Stomach (tissue), 9 donors: ENCODE data around the gene EPS8L1. TPM values are rescaled to one million over a fixed set of nuclear protein-coding genes. Genes with fewer than 3 reads are reported as not detected.
A peak's percentile ranks its signal among the peaks of the same experiment; 100 is the strongest.

ENCODE experiments used
- DNase-seq, 2 donors: peaks; one replicate each; pipeline versions ENCODE4 v3.0.0 to v3.0.0-alpha.2; 2013 to 2019
- H3K27ac ChIP-seq, 5 donors: fragments of 200-600 bp in 4 of 5; sonication (generic) in 4 of 5; one replicate each; pipeline ENCODE4 v1.5.1; 2013 to 2019; ENCODE audit warnings: mild to moderate bottlenecking in 1 of 5, moderate library complexity in 1 of 5
- H3K27me3 ChIP-seq, 3 donors: fragments of 200-600 bp; sonication (generic); one replicate each; pipeline ENCODE4 v1.5.1; 2017 to 2019; ENCODE audit warnings: mixed run types in 1 of 3
- H3K36me3 ChIP-seq, 4 donors: fragments of 200-600 bp; sonication (generic); 1 replicate in 3 of 4; 2 replicates in 1 of 4; pipeline ENCODE4 v1.5.1; 2016 to 2019
- H3K4me1 ChIP-seq, 4 donors: fragments of 200-600 bp; sonication (generic); one replicate each; pipeline ENCODE4 v1.5.1; 2016 to 2019
- H3K4me3 ChIP-seq, 4 donors: fragments of 200-600 bp; sonication (generic) in 3 of 4; one replicate each; pipeline ENCODE4 v1.5.1; 2016 to 2019; ENCODE audit warnings: mild to moderate bottlenecking in 1 of 4
- H3K9me3 ChIP-seq, 4 donors: fragments of 200-600 bp; sonication (generic); one replicate each; pipeline ENCODE4 v1.5.1; 2016 to 2019
- EP300 ChIP-seq: sonication (generic); formaldehyde crosslinking; IDR thresholded peaks from one replicate; pipeline ENCODE4 v1.6.1; 2017; ENCODE audit warnings: antibody characterized with exemption
- POLR2A ChIP-seq, 4 donors: fragments of 450-650 bp; IDR thresholded peaks; one replicate each; pipeline ENCODE4 v1.6.1; 2016; ENCODE audit warnings: antibody characterized with exemption in 4 of 4, control low read depth in 2 of 4, mild to moderate bottlenecking in 1 of 4, moderate library complexity in 1 of 4
- POLR2AphosphoS5 ChIP-seq, 3 donors: sonication (generic); formaldehyde crosslinking; IDR thresholded peaks; one replicate each; pipeline ENCODE4 v1.6.1; 2016; ENCODE audit warnings: antibody characterized with exemption in 3 of 3
- WGBS, 5 donors: extraction: QIAGEN DNeasy Blood & Tissue Kit in 3 of 5; methylation state at CpG; one replicate each; pipeline versions ENCODE4 v1.1.5 to v1.1.7; 2013 to 2018; 5-methylcytosine and 5-hydroxymethylcytosine counted together
- intact Hi-C: fragments of 100-400 bp; cut with DNase I; formaldehyde crosslinking; loops from one replicate; pipeline ENCODE4 v1.15.1; 2023; ENCODE audit warnings: low total_unique reads
- polyA plus RNA-seq, 3 donors: library from polyadenylated mRNA; stranded (reverse); fragments of 200-250 nt; gene quantifications; one replicate each; pipeline ENCODE4 v1.2.3, GENCODE V29; 2013
- total RNA-seq, 5 donors: library from RNA; depleted of rRNA; stranded (reverse); fragments of >200 nt; gene quantifications; one replicate each; pipeline versions ENCODE4 v1.1.0 to v1.2.3, GENCODE V29; 2014 to 2016
- TF ChIP-seq, protein P1 (sequence below), 7 experiments: fragments of 450-650 bp in 4 of 7; fragments of 200-600 bp in 3 of 7; sonication (generic) in 3 of 7; IDR thresholded peaks; one replicate each; pipeline ENCODE4 v1.5.1; 2016 to 2019; ENCODE audit warnings: antibody characterized with exemption in 7 of 7, control low read depth in 2 of 7, mild to moderate bottlenecking in 1 of 7
- donor health status: healthy with polysubstance abuse.
- donor health status: Bipolar disorder and iron deficiency.
- donor health status: healthy.

EPS8L1 gene
- total and polyA plus RNA-seq, 8 donors, result 32.3 to 320 (median 101) TPM

DNA sequence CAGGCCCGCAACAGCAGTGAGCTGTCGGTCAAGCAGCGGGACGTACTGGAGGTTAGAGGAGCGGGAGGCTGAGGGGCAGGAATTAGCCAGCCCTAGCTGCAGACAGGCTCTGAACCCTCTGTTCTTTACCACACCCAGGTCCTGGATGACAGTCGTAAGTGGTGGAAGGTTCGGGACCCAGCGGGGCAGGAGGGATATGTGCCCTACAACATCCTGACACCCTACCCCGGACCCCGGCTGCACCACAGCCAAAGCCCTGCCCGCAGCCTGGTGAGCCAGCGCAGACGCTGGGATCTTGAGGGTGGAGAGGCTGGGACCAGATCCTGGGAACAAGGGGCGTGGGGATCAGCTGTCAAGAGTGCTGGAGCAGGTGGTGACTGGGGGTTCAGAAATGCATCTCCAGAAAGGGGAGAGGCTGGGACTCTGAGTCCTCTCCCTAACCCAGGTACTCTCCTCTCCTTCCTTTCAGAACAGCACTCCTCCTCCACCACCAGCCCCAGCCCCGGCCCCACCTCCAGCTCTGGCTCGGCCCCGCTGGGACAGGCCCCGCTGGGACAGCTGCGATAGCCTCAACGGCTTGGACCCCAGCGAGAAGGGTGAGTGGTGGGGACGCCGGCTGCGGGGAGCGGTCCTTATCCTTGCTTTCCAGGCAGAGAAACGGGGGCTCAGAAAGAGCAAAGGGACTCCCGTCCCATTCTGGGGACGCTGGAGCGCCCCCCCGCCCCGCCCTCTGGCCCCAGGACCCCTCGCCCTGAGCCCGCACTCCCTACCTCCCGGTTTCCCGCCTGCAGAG is 10.4 kb downstream of the EPS8L1 start:
- H3K4me3 ChIP-seq, result peak overlapping the region; percentile 41 to 51 (median 44)
- no peak for TF ChIP-seq POLR2A (IDR thresholded peaks at IDR 0.05)
- no peak for TF ChIP-seq POLR2AphosphoS5 (IDR thresholded peaks at IDR 0.05)
- TF ChIP-seq, protein P1, sequence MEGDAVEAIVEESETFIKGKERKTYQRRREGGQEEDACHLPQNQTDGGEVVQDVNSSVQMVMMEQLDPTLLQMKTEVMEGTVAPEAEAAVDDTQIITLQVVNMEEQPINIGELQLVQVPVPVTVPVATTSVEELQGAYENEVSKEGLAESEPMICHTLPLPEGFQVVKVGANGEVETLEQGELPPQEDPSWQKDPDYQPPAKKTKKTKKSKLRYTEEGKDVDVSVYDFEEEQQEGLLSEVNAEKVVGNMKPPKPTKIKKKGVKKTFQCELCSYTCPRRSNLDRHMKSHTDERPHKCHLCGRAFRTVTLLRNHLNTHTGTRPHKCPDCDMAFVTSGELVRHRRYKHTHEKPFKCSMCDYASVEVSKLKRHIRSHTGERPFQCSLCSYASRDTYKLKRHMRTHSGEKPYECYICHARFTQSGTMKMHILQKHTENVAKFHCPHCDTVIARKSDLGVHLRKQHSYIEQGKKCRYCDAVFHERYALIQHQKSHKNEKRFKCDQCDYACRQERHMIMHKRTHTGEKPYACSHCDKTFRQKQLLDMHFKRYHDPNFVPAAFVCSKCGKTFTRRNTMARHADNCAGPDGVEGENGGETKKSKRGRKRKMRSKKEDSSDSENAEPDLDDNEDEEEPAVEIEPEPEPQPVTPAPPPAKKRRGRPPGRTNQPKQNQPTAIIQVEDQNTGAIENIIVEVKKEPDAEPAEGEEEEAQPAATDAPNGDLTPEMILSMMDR (IDR thresholded peaks at IDR 0.05), result no peak
- no peak for TF ChIP-seq EP300
- intact Hi-C loops, result no loop called here
- peak in 1 of 2 donors; percentile 14 for DNase-seq
- H3K27me3 ChIP-seq, result peaks cover 22 to 64% (median 41%) of the 10 kb centered on the region in 3 donors
- peaks cover 31 to 61% (median 48%) of the 10 kb centered on the region in 4 donors for H3K4me1 ChIP-seq
- 43 to 57% (median 51%) methylated on average over 29 to 35 of the region's 35 CpGs for WGBS, 5 donors
- peak overlapping the region in 1 of 5 donors; percentile 60 for H3K27ac ChIP-seq
- H3K36me3 ChIP-seq, result peaks cover 7 to 57% (median 26%) of the 10 kb centered on the region in 4 donors
- no peaks in the 10 kb centered on the region for H3K9me3 ChIP-seq

DNA sequence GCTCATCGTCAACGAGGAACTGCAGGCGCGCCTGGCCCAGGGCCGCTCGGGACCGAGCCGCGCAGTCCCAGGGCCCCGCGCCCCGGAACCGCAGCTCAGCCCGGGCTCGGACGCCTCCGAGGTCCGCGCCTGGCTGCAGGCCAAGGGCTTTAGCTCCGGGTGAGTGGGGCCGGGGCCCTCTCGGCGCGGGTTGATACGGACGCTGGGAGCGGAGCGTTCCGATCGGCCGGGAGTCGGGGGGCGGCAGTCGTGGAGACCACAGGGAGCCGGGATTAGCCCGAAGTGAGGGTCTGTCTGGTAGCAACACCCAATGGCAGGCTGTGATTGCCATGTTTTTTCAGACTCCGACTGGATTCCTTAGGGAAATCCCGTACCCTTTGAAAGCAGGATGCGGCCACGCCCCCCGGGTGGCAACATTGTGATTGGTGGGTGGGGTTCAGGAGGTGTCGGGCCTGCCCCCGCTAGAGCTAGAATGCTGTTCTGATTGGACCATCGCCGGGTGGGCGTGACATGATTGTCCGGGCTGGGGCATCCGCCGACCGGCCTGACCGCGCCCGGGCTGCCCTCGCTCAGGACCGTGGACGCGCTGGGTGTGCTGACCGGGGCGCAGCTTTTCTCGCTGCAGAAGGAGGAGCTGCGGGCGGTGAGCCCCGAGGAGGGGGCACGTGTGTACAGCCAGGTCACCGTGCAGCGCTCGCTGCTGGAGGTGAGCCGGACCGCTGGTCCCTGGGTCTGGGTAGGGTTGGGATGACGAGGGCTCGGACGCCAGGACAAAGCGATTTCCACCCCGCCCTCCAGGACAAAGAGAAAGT is 11.3 kb downstream of the EPS8L1 start:
- DNase-seq, result peak; percentile 82 to 96
- Histone ChIP-seq H3K9me3 (no peaks in the 10 kb centered on the region), H3K27ac (peak overlapping the region in 2 of 5 donors; percentile 14 to 60), H3K36me3 (peaks cover 15 to 62% (median 32%) of the 10 kb centered on the region in 4 donors), H3K4me3 (peak overlapping the region; percentile 41 to 51 (median 44)), H3K27me3 (peaks cover 14 to 56% (median 33%) of the 10 kb centered on the region in 3 donors), H3K4me1 (peaks cover 24 to 53% (median 40%) of the 10 kb centered on the region in 4 donors)
- intact Hi-C loops, result no loop called here
- TF ChIP-seq POLR2A (IDR thresholded peaks at IDR 0.05) (no peak), POLR2AphosphoS5 (IDR thresholded peaks at IDR 0.05) (peak; percentile 21 to 67 (median 32))
- WGBS, 5 donors, result 16 to 39% (median 27%) methylated on average over 27 to 74 of the region's 74 CpGs

DNA sequence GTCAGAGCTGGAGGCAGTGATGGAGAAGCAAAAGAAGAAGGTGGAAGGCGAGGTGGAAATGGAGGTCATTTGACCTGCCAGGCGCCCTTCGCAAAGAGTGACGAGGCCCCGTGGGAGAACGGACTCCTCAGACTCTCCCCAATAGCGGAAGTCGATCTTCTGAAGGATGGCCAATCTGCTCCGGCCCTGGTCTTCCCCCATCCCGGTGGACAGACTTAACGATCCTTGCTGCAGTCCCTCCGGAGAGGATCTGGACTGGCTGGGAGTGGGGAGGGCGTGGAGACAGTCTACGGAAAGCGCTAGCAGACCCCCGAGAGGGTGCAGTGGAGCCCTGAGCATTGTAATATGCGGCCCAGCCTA is 11.9 kb downstream of the EPS8L1 start:
- 42 to 75% (median 63%) methylated on average over 17 of the region's 17 CpGs for WGBS, 5 donors
- Histone ChIP-seq H3K4me1 (peaks cover 24 to 47% (median 34%) of the 10 kb centered on the region in 4 donors), H3K27ac (peak overlapping the region in 2 of 5 donors; percentile 14 to 60), H3K4me3 (peak overlapping the region; percentile 41 to 51 (median 44)), H3K36me3 (peaks cover 21 to 62% (median 36%) of the 10 kb centered on the region in 4 donors), H3K9me3 (no peaks in the 10 kb centered on the region), H3K27me3 (peaks cover 8 to 50% (median 27%) of the 10 kb centered on the region in 3 donors)
- peak in 1 of 2 donors; percentile 55 for DNase-seq
- TF ChIP-seq EP300 (no peak), POLR2A (IDR thresholded peaks at IDR 0.05) (no peak), POLR2AphosphoS5 (IDR thresholded peaks at IDR 0.05) (no peak)
- TF ChIP-seq, protein P1 (IDR thresholded peaks at IDR 0.05), result no peak
- intact Hi-C loops, result no loop called here

DNA sequence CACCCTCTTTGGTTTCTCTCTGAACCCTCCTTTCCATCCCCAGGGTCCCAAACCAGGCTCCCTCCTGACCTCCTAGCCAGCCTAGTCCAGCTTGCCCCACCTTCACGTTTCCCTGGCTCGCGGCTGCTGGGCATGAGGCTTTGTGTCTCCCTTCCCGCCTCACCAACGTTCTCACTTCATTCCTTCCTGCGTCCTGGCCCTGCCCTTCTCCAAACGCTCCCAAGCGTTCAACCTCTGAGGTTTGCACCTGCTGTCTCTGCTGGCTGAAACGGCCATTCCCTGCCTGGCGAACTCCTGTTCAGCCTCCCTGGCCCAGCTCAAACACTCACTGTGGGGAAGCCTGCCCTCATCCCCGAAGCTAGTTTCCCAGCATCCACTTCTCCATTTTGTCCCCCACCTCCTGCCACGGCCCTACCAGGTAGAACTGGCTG is 12.4 kb downstream of the EPS8L1 start:
- peaks cover 24 to 45% (median 32%) of the 10 kb centered on the region in 4 donors for H3K4me1 ChIP-seq
- H3K9me3 ChIP-seq, result no peaks in the 10 kb centered on the region
- TF ChIP-seq POLR2AphosphoS5 (IDR thresholded peaks at IDR 0.05), result no peak
- TF ChIP-seq POLR2A (IDR thresholded peaks at IDR 0.05), result no peak
- TF ChIP-seq, protein P1 (IDR thresholded peaks at IDR 0.05), result no peak
- no peak for TF ChIP-seq EP300
- DNase-seq, result peak in 1 of 2 donors; percentile 24
- peaks cover 5 to 45% (median 22%) of the 10 kb centered on the region in 3 donors for H3K27me3 ChIP-seq
- peaks cover 26 to 67% (median 41%) of the 10 kb centered on the region in 4 donors for H3K36me3 ChIP-seq
- WGBS, 5 donors, result 53 to 69% (median 59%) methylated on average over 12 of the region's 12 CpGs
- H3K27ac ChIP-seq, result peak overlapping the region; percentile 0 to 60 (median 29)
- peak overlapping the region in 3 of 4 donors; percentile 41 to 51 (median 47) for H3K4me3 ChIP-seq
- intact Hi-C loops, result no loop called here
